GM19099 (cell line): Measurements from ENCODE around the gene FRMD6.

Experiments used
- POLR2A ChIP-seq: IDR thresholded peaks from 3 replicates; pipeline ENCODE4 v1.6.1; 2011; ENCODE audit warnings: low read depth; ENCODE audit not compliant: insufficient read length; ENCODE audit errors: extremely low read depth

FRMD6 gene

GRCh38 chr14:51651388-51652167 is at the start of gene FRMD6:
FRMD6 (plus strand) TSS chr14:51651910; CDS start chr14:51689837, 37,927 bp downstream.
- peak; percentile 54 for TF ChIP-seq POLR2A

- TF ChIP-seq POLR2A: no peak
Measured at GRCh38 chr14:51602310-51602709, 49.4 kb upstream of the FRMD6 start.

GRCh38 chr14:51603495-51603894 is 48.2 kb upstream of the FRMD6 start:
- TF ChIP-seq POLR2A: no peak

- no peak for TF ChIP-seq POLR2A
Measured at GRCh38 chr14:51604073-51604472, 47.6 kb upstream of the FRMD6 start.

DNA sequence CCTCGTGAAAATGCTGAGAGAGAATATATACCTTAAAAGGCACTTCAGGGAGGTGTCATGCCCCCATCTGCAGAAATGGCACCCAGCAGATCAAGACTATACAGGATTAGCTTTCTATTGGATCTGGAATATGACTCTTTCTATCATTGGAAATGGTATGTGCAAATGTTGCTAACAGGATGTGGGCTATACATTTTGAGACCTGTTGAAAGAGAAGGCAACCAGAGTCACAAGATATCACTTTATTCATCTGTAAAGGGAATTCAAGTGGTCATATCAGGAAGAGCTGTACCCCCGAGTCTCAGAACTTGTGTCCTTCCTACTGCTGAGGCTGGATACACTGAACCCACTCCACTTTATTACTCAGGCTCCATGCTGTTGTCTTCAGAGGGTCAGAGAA is 46.1 kb upstream of the FRMD6 start:
- TF ChIP-seq POLR2A: no peak

DNA sequence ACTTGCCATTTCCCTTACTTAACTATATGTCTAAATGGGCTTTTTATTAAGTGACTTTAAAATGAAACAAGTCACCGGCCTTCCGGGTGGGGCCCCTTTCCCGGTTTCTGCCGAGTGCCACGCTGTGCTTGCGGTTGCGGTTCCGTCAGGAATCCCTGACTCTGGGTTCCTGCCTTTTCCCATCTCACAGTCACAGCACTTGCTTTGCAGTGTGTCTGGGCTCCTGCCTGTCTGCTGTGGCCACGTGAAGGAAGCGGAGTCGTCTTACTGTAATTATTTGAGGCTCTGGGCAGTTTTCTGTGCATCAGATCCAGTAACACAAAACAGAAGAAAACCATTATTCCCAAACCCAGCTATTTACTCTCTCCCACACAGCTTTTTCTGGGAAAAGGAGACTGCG is 44.0 kb upstream of the FRMD6 start:
- no peak for TF ChIP-seq POLR2A

- TF ChIP-seq POLR2A: no peak
Measured at GRCh38 chr14:51609251-51609954, 42.3 kb upstream of the FRMD6 start.

DNA sequence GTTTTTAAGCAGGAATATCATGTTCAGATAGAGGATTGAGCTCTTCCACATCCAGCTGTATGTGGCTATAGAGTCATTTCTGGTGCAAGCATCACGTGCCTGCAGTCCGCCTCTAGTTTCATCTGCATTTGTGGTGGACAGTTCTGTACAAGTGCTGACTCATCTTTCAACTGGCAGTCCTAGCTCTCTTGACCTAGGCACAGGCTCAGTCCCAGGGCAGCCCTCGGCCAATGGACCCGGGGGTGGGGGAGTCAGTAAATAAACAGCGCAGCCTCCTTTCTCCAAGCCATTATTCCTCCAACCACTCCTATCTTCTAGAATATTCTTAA is 41.8 kb upstream of the FRMD6 start:
- no peak for TF ChIP-seq POLR2A

GRCh38 chr14:51610771-51611170 is 40.9 kb upstream of the FRMD6 start:
- TF ChIP-seq POLR2A: no peak

DNA sequence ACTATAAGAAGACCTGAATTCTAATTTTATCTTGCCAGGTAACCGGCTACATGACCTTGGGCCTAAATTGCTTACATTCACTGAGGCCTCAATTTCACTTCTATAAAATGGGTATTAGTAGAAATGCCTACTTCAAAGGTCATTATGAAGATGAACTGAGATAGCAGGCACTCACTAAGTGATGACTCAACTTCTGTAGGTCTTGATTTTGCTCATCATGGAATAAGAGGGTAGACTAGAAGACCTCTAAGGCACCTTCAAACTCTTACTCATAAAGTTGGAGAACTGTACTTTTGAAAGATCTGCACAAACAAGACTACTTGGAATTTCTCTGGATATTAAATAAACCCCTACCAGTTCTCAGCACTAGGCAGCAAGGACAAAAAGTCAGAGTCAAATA is 39.3 kb upstream of the FRMD6 start:
- TF ChIP-seq POLR2A: no peak

DNA sequence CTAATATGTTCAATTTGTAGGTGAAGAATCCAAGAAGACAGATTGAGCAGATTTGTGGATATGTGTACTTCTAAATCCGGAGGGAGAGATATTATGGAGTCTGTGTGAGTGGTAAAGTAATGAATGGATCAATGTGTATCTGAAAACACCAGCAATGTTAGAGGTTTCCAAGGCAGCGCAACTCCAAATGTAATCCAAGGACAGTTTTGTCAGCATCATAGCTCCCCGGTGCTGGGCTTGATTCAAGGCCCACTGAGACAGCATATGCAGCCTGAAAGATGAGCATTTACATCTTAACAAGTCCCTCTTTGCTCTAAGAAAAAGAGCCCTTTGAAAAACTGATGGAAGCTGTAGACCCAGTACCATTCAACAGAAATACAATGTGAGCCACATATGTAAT is 38.3 kb upstream of the FRMD6 start:
- TF ChIP-seq POLR2A: no peak

- TF ChIP-seq POLR2A: no peak
Measured at GRCh38 chr14:51614707-51615106, 37.0 kb upstream of the FRMD6 start.

GRCh38 chr14:51616256-51616655 is 35.5 kb upstream of the FRMD6 start:
- no peak for TF ChIP-seq POLR2A

- TF ChIP-seq POLR2A: no peak
Measured at GRCh38 chr14:51616724-51617409, 34.8 kb upstream of the FRMD6 start.

DNA sequence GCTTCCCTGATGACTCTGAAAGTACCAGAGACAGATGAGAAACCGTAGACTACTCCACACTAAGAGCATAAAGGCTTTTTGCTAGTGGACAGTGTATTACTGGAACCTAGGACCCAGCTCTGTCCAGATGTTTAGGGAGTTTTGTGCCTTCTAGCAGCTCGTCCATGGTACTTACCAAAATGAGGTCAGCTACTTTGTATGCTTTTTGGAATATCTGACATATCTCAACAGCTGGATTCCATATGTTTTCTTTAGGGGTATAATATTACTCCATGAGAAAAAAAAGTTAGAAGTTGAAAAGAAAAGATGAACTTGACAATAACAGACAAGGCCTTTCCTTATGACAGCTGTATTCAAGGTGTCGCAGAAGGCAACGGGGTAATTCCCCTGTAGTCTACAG is 32.1 kb upstream of the FRMD6 start:
- TF ChIP-seq POLR2A: no peak

DNA sequence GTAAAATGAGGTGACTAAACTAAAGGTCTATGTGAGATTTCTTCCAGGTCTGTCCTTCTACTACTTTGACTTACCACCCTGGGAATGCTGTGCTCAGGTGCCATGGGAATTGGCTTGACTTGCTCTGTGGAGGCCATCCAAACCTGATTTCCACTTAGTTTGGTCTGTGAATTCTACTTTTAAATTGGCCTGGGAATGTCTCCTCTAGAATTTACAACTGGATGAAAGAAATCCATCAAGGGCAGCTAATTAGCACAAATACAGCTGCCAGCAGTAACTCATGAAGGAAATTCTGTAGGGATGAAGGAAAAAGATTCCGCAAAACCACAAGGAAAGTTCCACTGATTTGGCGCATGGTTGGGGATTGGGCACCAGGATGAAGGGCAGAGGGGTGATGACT is 31.7 kb upstream of the FRMD6 start:
- no peak for TF ChIP-seq POLR2A
